SH-SY5Y (cell line): ENCODE results near the gene DYNC2LI1.

ENCODE experiments used
- GATA2 ChIP-seq: IDR thresholded peaks from 2 replicates; pipeline ENCODE4 v1.6.1; 2011; ENCODE audit warnings: mild to moderate bottlenecking, low read depth, low read length
- GATA3 ChIP-seq: IDR thresholded peaks from 2 replicates; pipeline ENCODE4 v1.6.1; 2011; ENCODE audit warnings: low read depth, mild to moderate bottlenecking, low read length, moderate library complexity

- TF ChIP-seq GATA2 (no peak), GATA3 (no peak)
Observed at GRCh38 chr2:43812947-43813346, 39.1 kb downstream of the DYNC2LI1 start.
